ENCODE data around the gene MAPK8IP2. TPM values are rescaled to one million over a fixed set of nuclear protein-coding genes. Genes with fewer than 3 reads are reported as not detected.

Gene MAPK8IP2
- total and polyA plus RNA-seq, 2 of the 13 experiments (the other 11 are each of a cell fraction or from before 2014, with no cell fraction given), result 1.3 to 2.6 TPM

- no peak for TF ChIP-seq KIAA2018 (CRISPR knock-in tag; IDR thresholded peaks at IDR 0.05; ENCODE audit: borderline replicate concordance)
- TF ChIP-seq PHF21A (CRISPR knock-in tag; IDR thresholded peaks at IDR 0.05), result peak; percentile 58; the same call in 1 of the 2 replicates
- TF ChIP-seq, protein P1, sequence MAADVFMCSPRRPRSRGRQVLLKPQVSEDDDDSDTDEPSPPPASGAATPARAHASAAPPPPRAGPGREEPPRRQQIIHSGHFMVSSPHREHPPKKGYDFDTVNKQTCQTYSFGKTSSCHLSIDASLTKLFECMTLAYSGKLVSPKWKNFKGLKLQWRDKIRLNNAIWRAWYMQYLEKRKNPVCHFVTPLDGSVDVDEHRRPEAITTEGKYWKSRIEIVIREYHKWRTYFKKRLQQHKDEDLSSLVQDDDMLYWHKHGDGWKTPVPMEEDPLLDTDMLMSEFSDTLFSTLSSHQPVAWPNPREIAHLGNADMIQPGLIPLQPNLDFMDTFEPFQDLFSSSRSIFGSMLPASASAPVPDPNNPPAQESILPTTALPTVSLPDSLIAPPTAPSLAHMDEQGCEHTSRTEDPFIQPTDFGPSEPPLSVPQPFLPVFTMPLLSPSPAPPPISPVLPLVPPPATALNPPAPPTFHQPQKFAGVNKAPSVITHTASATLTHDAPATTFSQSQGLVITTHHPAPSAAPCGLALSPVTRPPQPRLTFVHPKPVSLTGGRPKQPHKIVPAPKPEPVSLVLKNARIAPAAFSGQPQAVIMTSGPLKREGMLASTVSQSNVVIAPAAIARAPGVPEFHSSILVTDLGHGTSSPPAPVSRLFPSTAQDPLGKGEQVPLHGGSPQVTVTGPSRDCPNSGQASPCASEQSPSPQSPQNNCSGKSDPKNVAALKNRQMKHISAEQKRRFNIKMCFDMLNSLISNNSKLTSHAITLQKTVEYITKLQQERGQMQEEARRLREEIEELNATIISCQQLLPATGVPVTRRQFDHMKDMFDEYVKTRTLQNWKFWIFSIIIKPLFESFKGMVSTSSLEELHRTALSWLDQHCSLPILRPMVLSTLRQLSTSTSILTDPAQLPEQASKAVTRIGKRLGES (CRISPR knock-in tag; IDR thresholded peaks at IDR 0.05; ENCODE audit: borderline replicate concordance), result no peak
- no peak for TF ChIP-seq ZNF225 (CRISPR knock-in tag; IDR thresholded peaks at IDR 0.05)
- TF ChIP-seq, protein P2, sequence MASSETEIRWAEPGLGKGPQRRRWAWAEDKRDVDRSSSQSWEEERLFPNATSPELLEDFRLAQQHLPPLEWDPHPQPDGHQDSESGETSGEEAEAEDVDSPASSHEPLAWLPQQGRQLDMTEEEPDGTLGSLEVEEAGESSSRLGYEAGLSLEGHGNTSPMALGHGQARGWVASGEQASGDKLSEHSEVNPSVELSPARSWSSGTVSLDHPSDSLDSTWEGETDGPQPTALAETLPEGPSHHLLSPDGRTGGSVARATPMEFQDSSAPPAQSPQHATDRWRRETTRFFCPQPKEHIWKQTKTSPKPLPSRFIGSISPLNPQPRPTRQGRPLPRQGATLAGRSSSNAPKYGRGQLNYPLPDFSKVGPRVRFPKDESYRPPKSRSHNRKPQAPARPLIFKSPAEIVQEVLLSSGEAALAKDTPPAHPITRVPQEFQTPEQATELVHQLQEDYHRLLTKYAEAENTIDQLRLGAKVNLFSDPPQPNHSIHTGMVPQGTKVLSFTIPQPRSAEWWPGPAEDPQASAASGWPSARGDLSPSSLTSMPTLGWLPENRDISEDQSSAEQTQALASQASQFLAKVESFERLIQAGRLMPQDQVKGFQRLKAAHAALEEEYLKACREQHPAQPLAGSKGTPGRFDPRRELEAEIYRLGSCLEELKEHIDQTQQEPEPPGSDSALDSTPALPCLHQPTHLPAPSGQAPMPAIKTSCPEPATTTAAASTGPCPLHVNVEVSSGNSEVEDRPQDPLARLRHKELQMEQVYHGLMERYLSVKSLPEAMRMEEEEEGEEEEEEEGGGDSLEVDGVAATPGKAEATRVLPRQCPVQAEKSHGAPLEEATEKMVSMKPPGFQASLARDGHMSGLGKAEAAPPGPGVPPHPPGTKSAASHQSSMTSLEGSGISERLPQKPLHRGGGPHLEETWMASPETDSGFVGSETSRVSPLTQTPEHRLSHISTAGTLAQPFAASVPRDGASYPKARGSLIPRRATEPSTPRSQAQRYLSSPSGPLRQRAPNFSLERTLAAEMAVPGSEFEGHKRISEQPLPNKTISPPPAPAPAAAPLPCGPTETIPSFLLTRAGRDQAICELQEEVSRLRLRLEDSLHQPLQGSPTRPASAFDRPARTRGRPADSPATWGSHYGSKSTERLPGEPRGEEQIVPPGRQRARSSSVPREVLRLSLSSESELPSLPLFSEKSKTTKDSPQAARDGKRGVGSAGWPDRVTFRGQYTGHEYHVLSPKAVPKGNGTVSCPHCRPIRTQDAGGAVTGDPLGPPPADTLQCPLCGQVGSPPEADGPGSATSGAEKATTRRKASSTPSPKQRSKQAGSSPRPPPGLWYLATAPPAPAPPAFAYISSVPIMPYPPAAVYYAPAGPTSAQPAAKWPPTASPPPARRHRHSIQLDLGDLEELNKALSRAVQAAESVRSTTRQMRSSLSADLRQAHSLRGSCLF (CRISPR knock-in tag; IDR thresholded peaks at IDR 0.05; ENCODE audit: borderline replicate concordance), result no peak
- no peak for TF ChIP-seq HOXA5 (CRISPR knock-in tag; IDR thresholded peaks at IDR 0.05)
- 0 out of 2 replicates have a peak, but pooled peaks have one; percentile 29 for TF ChIP-seq POGZ (CRISPR knock-in tag; IDR thresholded peaks at IDR 0.05)
- no peak for TF ChIP-seq NBN (conservative IDR thresholded peaks at IDR 0.05)
- no peak; the same call in 1 of the 2 replicates for TF ChIP-seq MIXL1 (CRISPR knock-in tag; IDR thresholded peaks at IDR 0.05)
- no peak for TF ChIP-seq MLLT10 (CRISPR knock-in tag; IDR thresholded peaks at IDR 0.05)
- no peak for TF ChIP-seq KDM1A (CRISPR knock-in tag; IDR thresholded peaks at IDR 0.05)
- TF ChIP-seq CREM (IDR thresholded peaks at IDR 0.05), result no peak
- no peak for TF ChIP-seq CREM (CRISPR knock-in tag; IDR thresholded peaks at IDR 0.05)
- no peak for TF ChIP-seq AKAP8 (CRISPR knock-in tag; IDR thresholded peaks at IDR 0.05)
- 0 out of 2 replicates have a peak, but pooled peaks have one; percentile 43 for TF ChIP-seq MTA1 (CRISPR knock-in tag; IDR thresholded peaks at IDR 0.05; ENCODE audit: borderline replicate concordance)
Measured at GRCh38 chr22:50613291-50613981, 12.8 kb downstream of the MAPK8IP2 start (continued).
